MM.1S (cell line): Measurements from ENCODE around the gene GSC2.

Source experiments
- DNase-seq: peaks from one replicate; pipeline ENCODE4 v3.0.0-alpha.2; 2015
- H2AFZ ChIP-seq: fragments of 300-600 bp; sonication (generic); 2 replicates; pipeline ENCODE4 v1.6.0; 2016; ENCODE audit warnings: antibody characterized with exemption, low read length
- H3F3A ChIP-seq: fragments of 300-600 bp; sonication (generic); 2 replicates; pipeline ENCODE4 v1.6.1; 2016; ENCODE audit warnings: mild to moderate bottlenecking, antibody characterized with exemption, low read length, moderate library complexity, mixed read lengths; ENCODE audit not compliant: insufficient read depth
- H3K27ac ChIP-seq: fragments of 300-600 bp; sonication (generic); 2 replicates; pipeline ENCODE4 v1.5.1; 2016; ENCODE audit warnings: mild to moderate bottlenecking, low read length
- H3K27me3 ChIP-seq: fragments of 300-600 bp; sonication (generic); replicated peaks from 2 replicates; pipeline ENCODE4 v1.6.0; 2016; ENCODE audit warnings: low read length; ENCODE audit not compliant: insufficient read depth
- H3K36me3 ChIP-seq: fragments of 300-600 bp; sonication (generic); replicated peaks from 2 replicates; pipeline ENCODE4 v1.6.1; 2016; ENCODE audit warnings: mild to moderate bottlenecking, low read length, mixed read lengths; ENCODE audit not compliant: insufficient read depth
- H3K4me1 ChIP-seq: fragments of 300-600 bp; sonication (generic); 2 replicates; pipeline ENCODE4 v1.6.1; 2016; ENCODE audit warnings: low read length, mixed read lengths
- H3K4me2 ChIP-seq: fragments of 300-600 bp; sonication (generic); 2 replicates; pipeline ENCODE4 v1.6.0; 2016; ENCODE audit warnings: low read depth, low read length
- H3K4me3 ChIP-seq: fragments of 300-600 bp; sonication (generic); 2 replicates; pipeline ENCODE4 v1.5.1; 2016; ENCODE audit warnings: low read length, mixed read lengths
- H3K79me2 ChIP-seq: fragments of 300-600 bp; sonication (generic); 2 replicates; pipeline ENCODE4 v1.6.1; 2016; ENCODE audit warnings: mixed run types, low read length, mixed read lengths
- H3K9ac ChIP-seq: fragments of 300-600 bp; sonication (generic); 2 replicates; pipeline ENCODE4 v1.6.1; 2016; ENCODE audit warnings: low read length, mixed read lengths
- H3K9me2 ChIP-seq: fragments of 300-600 bp; sonication (generic); replicated peaks from 2 replicates; pipeline ENCODE4 v1.6.1; 2016; ENCODE audit warnings: mild to moderate bottlenecking, low read length, mixed read lengths; ENCODE audit not compliant: insufficient read depth
- H3K9me3 ChIP-seq: fragments of 300-600 bp; sonication (generic); replicated peaks from 2 replicates; pipeline ENCODE4 v1.6.1; 2016; ENCODE audit warnings: mild to moderate bottlenecking, low read length, mixed read lengths; ENCODE audit not compliant: insufficient read depth
- H4K20me1 ChIP-seq: fragments of 300-600 bp; sonication (generic); 2 replicates; pipeline ENCODE4 v1.6.1; 2016; ENCODE audit warnings: mild to moderate bottlenecking, low read length, moderate library complexity, mixed read lengths; ENCODE audit not compliant: insufficient read depth
- EZH2 ChIP-seq: fragments of 300-600 bp; sonication (generic); optimal IDR thresholded peaks from 2 replicates; pipeline ENCODE3; 2017; ENCODE audit warnings: low read depth, mild to moderate bottlenecking, antibody characterized with exemption, low read length, mixed read lengths
- EZH2phosphoT487 ChIP-seq: fragments of 300-600 bp; sonication (generic); IDR thresholded peaks from 2 replicates; pipeline ENCODE4 v1.6.1; 2018; ENCODE audit warnings: antibody characterized with exemption, low read length
- TF ChIP-seq, protein P1 (sequence below): fragments of 300-600 bp; sonication (generic); IDR thresholded peaks from 2 replicates; pipeline ENCODE4 v1.5.1; 2016; ENCODE audit warnings: antibody characterized with exemption, low read length, mixed read lengths

Gene GSC2

DNA sequence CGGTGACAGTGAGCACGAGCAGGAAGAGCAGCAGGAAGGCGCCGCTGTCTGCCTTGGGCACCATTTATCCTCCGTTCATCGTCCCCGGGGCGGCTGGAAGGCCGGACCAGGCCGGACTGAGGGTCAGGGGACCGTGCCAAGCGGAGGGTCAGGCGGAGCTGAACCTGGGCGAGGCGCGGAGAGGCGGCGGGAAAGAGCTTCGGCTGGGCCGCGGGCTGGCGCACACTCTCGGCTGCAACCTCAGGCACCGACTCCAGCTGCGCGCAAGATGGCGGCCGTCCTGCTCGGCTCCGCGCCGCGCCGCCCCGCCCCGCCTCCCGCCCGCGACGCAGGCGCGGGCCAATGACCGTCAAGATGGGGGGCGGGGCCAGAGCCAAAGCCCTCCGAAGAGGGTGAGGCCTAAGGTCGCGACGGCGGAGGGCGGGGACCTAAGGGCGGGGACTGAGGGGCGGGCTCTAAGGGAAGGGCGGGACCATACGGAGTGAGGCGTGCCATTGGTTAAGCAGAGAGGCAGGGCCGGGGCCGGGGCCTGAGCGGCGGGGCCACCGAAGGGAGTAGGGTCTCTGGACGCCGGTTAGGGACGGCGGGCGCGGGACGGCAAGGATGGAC, 27.8 kb downstream of the GSC2 start, which contains the start of gene DGCR2:
Gene DGCR2 (minus strand): TSS at position 270 of the 609 bp plus-strand sequence. CDS start 206 bp downstream, at position 64.
- peak within 1 kb of the TSS; percentile 99 for H3K4me3 ChIP-seq
- H3K4me1 ChIP-seq = peaks cover 36% of the 10 kb centered on the region
- H3K27me3 ChIP-seq = peaks cover 9% of the 10 kb centered on the region; the same call in 1 of the 2 replicates
- H3K27ac ChIP-seq = peak within 1 kb of the TSS; percentile 66
- peaks cover 49% of the 10 kb centered on the region for H3K79me2 ChIP-seq
- H3K9me2 ChIP-seq = no peaks in the 10 kb centered on the region
- peaks cover 20% of the 10 kb centered on the region for H4K20me1 ChIP-seq
- H3K9me3 ChIP-seq = no peaks in the 10 kb centered on the region
- H3K9ac ChIP-seq = peak within 1 kb of the TSS; percentile 94
- DNase-seq = peak; percentile 96
- H3K36me3 ChIP-seq = no peaks in the 10 kb centered on the region
- H2AFZ ChIP-seq = peak within 1 kb of the TSS; percentile 98
- TF ChIP-seq EZH2 (no peak), EZH2phosphoT487 (no peak)
- TF ChIP-seq, protein P1, sequence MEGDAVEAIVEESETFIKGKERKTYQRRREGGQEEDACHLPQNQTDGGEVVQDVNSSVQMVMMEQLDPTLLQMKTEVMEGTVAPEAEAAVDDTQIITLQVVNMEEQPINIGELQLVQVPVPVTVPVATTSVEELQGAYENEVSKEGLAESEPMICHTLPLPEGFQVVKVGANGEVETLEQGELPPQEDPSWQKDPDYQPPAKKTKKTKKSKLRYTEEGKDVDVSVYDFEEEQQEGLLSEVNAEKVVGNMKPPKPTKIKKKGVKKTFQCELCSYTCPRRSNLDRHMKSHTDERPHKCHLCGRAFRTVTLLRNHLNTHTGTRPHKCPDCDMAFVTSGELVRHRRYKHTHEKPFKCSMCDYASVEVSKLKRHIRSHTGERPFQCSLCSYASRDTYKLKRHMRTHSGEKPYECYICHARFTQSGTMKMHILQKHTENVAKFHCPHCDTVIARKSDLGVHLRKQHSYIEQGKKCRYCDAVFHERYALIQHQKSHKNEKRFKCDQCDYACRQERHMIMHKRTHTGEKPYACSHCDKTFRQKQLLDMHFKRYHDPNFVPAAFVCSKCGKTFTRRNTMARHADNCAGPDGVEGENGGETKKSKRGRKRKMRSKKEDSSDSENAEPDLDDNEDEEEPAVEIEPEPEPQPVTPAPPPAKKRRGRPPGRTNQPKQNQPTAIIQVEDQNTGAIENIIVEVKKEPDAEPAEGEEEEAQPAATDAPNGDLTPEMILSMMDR = no peak
- peak within 1 kb of the TSS; percentile 80 for H3K4me2 ChIP-seq
- peaks cover 10% of the 10 kb centered on the region; the same call in 1 of the 2 replicates for H3F3A ChIP-seq

DNA sequence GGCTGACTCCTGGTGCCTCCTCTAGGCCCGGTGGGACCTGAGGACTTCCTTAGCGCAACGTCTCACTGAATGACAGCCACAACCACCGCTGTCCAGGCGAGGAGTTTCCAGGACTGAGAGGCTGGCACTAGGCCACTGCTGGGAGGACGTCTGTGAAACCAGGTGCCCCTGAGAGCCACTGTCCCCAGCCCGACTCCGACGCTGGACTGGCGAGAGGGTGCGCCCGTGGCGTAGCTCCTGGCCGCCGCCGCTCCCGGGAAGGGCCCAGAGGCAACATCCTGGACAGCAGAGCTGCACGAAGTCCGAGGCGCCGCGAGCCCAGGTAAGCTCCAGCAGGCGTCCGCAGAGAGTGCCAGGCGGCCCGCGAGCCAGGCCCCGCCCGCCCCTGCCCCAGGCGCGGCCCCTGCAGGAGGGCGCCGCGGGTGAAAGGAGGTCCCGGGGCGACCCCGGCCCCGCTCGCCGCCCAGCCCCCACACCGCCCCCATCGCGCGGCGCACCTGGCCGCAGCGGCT, 28.4 kb downstream of the GSC2 start:
- Histone ChIP-seq H3K4me2 (peak overlapping the region; percentile 80), H3K27ac (peak overlapping the region; percentile 66), H3K79me2 (peaks cover 55% of the 10 kb centered on the region), H3K9ac (peak overlapping the region; percentile 94), H3K9me3 (no peaks in the 10 kb centered on the region), H3K9me2 (no peaks in the 10 kb centered on the region), H3K4me1 (peaks cover 41% of the 10 kb centered on the region), H3K4me3 (peak overlapping the region; percentile 99), H4K20me1 (peaks cover 25% of the 10 kb centered on the region), H3K36me3 (no peaks in the 10 kb centered on the region), H3K27me3 (peaks cover 9% of the 10 kb centered on the region; the same call in 1 of the 2 replicates), H3F3A (peaks cover 10% of the 10 kb centered on the region; the same call in 1 of the 2 replicates), H2AFZ (peak overlapping the region; percentile 90)
- TF ChIP-seq, protein P1 = no peak
- TF ChIP-seq EZH2 = no peak
- no peak for TF ChIP-seq EZH2phosphoT487
- DNase-seq = peak; percentile 48

DNA sequence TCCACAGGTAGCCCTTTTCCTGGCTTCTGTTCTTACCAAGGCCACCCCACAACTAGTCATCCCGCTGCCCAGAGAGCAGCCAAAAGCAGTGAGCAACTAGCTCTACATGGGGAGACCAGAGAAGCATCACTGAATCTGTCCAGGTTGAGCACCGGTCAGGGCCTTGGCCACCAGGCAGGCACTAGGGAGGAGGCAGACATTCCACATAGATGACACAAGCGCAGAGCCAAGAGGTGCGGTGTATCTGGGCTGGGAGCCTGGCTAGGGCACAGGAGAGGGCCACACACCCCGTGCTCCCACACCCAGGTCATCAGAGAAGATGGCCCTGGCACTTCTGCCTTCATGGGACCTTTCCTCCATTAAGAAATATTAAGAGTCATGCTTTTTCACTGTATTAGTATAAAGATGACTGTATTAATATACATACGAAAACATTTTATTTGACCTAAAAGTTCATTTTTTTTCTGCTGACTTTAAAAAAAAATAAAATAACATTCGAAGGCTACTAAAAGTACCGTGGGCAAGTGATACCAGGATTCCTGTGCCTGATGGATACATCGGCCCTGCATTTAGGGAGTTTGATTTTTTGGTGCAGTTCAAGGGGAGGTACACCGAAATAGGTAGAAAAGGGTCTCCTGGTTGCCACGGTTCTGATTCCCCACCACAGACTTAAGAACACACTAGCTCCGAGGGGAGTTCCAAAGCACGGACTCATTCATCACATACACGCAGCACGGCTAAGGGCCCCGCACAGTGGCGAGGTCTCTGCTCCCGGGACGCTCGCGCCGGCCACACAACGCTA, 29.1 kb downstream of the GSC2 start:
- Histone ChIP-seq H3K27me3 (peaks cover 9% of the 10 kb centered on the region; the same call in 1 of the 2 replicates), H3K9me3 (no peaks in the 10 kb centered on the region), H3K36me3 (no peaks in the 10 kb centered on the region), H3K9ac (peak overlapping the region; percentile 94; the same call in 1 of the 2 replicates), H3K79me2 (peaks cover 61% of the 10 kb centered on the region), H3K27ac (no peak overlapping the region; the same call in 1 of the 2 replicates), H3K9me2 (no peaks in the 10 kb centered on the region), H4K20me1 (peaks cover 32% of the 10 kb centered on the region), H3K4me2 (peak overlapping the region; percentile 80), H3K4me3 (peak overlapping the region; percentile 99), H3F3A (peaks cover 10% of the 10 kb centered on the region; the same call in 1 of the 2 replicates), H2AFZ (no peak overlapping the region), H3K4me1 (peaks cover 41% of the 10 kb centered on the region)
- no peak for DNase-seq
- TF ChIP-seq EZH2phosphoT487 (no peak), EZH2 (no peak)
- TF ChIP-seq, protein P1 = no peak
